NCI-H2196 (cell line): Measurements from ENCODE around the gene BCL2L1.
"Not testable (repeated sequence)": the region's sequence is repeated elsewhere in the genome, so short reads cannot be mapped to it uniquely, and the experiment has no call there.

Source experiments
- DNase-seq: peaks from one replicate; lab custom pipeline; 2025; ENCODE audit not compliant: unreplicated experiment; lab: John Stamatoyannopoulos, UW

BCL2L1 gene

DNA sequence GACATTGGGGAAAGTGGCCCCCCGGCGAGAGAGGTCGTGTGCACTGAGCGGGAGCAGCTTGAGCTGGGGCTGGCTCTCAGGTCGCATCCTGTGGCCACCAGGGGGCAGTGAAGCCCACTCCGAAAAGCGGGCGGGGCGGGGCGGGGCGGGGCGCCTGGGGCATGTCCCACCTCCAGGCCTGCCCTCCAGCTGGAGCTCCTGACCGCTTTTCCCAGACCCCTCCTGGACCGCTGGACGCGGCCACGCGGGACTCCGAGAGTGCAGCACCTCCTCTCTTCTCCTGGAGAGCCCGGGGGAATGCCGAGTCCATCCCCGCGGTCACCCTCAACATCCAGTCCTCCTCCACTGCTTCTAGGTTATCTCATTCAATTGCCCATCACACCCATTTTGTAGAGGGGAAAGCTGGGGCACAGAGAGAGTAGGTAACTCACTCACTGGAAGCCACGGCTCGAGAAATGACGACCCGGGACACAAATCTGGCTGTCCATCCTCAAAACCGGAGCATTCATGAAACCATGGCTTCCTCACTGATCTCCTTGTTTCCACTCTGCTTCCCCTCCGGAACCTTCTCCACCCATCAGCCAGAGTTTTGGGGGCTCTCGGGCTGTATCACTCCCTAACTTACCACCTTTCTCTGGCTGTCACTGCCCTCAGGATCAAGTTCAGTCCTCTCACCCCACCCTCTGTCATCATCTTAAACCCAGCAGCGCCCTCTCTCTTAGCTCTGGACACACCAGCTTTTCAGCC, 60.9 kb downstream of the BCL2L1 start:
- peak; percentile 81 for DNase-seq

DNA sequence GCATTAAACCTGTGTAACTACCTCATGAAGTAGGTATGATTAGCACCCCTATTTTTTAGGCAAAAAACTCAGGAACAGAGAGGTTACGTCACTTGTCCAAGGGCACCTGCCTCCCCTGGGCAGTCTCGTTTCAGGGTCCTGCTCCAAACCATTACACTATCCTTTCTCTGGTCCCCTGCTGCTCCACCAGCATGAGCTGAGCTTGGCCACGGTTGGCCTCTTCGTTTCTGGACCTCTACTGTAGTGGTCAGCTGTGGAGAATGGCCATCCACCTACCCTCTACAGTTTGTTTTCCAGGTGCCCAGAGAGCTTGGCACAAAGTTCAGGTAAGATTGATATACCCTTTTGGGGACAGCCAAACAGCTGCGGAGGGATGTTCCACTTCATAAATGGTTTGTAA, 68.1 kb downstream of the BCL2L1 start:
- no peak for DNase-seq

DNA sequence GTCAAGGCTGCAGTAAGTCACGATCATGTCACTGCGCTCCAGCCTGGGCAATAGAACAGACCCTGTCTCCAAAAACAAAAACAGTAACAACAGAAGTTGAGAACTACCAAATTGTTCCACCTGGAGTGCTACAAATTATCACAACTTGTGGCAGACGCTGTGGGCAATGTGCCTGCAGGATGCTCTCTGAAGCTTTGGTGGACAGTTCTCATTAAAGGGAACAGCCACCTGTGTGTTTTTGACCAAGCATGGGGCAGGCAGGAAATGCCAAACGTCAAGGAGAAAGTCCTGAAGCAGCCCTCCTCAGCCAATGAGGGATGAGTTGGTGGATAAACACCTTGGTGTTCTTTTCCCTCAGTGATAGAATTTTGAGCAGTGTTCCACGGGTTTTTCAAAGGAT, 69.1 kb downstream of the BCL2L1 start:
- no peak for DNase-seq

DNA sequence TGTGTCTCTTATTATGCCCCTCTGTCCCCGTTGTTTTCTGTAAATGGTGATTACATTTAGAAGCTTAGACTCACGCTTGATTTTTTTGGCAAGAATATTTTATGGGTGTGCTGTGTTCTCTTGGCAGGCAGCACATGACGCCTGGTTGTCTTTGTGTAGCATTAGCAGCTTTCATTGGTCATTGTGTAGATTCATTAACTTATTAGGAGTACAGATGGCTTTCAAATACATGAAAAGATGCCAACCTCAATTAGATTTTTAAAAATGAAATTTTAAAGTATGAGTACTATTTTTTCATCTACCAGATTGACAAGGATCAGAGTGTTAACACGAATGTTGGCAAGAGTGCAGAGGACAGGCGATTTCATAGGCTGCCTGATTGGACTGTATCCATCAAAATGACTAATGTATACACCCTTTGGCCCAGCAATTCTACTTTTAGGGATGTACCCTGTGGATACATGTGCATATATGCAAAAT, 69.7 kb downstream of the BCL2L1 start:
- peak; percentile 44 for DNase-seq

DNA sequence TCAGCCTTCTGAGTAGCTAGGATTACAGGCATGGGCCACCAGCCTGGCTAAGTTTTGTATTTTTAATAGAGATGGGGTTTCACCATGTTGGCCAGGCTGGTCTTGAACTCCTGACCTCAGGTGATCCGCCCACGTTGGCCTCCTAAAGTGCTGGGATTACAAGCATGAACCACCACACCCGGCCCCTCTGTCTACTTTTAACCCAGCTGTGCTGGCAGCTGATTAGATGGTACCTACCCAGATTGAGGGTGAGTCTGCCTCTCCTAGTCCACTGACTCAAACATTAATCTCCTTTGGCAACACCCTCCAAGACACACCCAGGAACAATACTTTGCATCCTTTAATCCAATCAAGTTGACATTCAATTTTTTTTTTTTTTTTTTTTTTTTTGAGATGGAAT, 74.6 kb downstream of the BCL2L1 start:
- DNase-seq: not testable (repeated sequence)

DNA sequence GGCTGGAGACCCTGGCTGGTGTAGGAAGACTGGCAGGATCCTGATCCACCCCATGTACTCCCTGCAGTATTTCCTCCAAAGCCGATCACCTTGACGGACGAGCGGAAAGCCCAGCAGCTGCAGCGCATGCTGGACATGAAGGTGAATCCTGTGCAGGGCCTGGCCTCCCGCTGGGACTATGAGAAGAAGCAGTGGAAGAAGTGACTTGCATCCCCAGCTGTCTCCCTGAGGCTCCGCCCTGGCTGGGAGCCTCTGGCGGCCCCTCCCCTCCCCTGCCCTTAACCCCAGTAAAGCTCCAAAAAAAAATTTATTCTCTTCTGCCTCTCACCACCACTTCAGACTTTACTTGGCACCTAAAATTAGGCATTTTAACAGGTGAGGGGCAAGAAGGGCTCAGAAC, 78.0 kb downstream of the BCL2L1 start:
- no peak for DNase-seq

DNA sequence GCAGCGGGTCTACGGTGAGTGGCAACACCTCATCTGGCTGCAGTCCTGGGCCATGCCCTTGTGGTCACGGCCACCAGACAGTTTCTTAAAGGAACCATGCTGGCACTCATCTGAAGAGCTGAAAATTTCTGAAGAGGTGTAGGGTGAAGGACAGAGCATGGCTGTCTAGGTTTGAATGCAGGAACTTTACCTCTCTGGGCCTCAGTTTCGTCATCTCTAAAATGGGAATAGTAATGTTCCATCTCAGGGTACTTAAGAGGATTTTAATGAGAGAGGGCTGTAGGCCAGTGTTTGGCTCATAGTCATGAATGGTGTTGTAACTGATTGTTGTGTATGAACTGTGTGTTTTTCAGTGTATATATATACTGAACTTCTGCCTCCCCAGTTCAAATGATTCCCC, 79.1 kb downstream of the BCL2L1 start:
- no peak for DNase-seq

DNA sequence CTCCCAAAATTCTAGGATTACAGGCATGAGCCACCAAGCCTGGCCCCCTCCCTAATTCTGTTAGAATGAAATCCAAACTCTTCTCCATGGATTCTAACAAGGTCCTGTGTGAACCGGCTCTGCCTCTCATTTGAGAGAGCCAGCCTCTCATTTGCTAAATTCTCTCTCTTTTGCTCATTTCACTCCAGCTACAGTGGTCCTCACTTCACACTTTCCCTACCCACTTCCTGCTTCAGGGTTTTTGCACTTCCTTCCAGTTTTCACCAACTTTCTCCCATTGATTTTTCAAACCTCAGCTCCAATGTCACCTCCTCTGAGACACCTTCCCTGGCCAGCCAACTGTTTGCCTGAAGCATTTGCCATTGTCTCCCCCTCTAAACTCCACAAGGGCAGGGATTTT, 79.8 kb downstream of the BCL2L1 start:
- no peak for DNase-seq

DNA sequence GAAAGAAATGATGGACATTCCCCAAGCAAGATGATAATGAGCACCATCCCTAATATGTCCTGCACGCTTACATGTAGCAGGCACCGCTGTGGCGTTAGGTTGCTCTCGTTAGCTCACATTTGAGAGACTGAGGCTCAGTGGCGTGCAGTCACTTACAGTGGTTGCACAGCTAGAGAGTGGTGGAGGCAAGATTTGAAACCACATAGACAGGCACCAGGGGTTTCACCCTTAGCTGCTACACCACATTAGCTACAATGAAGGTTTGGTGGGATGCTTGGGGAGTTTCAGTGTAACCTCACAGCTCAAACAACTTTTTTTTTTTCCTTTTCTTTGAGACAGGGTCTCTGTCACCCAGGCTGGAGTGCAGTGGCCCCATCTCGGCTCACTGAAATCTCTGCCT, 81.3 kb downstream of the BCL2L1 start:
- DNase-seq: no peak

DNA sequence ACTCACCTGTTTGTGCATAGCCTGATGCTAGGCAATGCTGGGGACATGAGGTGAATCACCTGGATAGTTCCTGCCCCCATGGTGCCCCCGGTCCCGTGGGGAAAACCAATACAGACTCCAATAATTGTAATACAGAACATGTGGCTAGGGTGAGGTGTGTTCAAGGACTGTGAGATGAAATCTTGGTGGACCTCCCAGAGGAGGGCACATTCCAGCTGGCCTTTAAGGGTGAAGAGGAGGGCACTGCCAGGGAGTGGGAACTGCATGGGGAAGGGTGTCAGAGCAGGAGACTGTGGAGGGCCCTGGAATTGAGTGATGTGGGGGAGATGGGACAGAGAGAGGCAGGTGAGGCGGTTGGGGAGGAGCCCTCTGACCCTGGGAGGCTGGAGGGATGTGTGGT, 82.4 kb downstream of the BCL2L1 start:
- no peak for DNase-seq

DNA sequence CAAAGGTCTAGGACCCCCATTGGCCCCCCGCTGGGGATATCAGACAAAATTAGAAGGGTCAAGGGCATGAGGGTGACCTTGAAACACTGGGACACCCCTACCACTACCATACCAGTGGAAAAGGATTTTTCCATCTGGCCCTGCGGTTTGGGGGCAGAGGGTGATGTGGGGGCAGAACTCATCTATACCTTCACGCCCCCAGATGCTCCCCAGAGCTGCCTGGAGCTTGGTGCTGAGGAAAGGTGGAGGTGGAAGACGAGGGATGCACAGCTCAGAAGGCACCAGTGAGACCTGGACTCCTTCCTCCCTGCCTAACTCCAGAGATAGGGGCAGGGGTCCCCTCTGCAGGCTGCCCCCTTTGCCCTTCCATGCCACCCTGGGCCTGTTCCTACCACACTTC, 83.9 kb downstream of the BCL2L1 start:
- DNase-seq: no peak

DNA sequence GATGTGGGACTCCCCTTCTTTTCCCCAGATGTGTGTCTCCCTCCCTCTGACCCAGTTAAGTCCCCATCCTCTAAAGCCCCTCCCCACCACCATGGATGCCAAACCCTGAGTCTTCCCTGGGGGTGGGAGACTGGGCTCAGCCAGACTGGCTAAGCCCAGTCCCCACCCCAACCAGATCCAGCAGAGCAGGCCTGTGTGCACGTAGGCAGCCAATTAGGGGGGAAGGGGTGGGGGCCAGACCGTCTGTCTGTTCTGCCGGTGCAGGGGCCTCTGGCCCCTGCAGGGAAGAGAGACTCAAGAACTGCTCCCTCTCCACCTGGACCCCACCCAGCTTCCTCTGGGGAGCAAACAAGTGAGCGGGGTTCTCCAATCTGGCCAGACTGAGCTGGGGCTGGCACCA, 84.4 kb downstream of the BCL2L1 start:
- no peak for DNase-seq

DNA sequence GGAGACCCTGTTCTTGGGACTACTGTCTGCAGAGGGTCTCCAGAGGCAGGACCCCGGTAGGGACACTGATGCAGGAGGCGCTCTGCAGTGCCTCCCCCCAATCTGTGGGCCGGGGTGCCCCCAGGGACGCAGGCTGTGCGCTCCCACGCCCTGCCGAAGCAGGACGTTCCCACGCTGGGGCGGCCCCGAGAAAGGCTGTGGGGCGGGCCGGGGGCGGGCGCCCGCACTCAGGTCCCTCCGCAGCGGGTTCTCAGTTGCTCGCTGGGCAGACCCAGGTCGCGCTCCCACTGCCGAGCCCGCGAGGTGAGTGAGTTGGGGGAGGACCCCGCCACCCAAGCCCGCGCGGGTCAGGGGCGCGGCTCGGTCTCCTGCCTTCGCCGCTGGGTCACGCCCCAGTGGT, 85.0 kb downstream of the BCL2L1 start, which contains the start of gene COX4I2:
COX4I2 (plus strand) TSS at position 253 of the 400 bp plus-strand sequence. CDS start 1,106 bp downstream, outside the sequence.
- no peak for DNase-seq

DNA sequence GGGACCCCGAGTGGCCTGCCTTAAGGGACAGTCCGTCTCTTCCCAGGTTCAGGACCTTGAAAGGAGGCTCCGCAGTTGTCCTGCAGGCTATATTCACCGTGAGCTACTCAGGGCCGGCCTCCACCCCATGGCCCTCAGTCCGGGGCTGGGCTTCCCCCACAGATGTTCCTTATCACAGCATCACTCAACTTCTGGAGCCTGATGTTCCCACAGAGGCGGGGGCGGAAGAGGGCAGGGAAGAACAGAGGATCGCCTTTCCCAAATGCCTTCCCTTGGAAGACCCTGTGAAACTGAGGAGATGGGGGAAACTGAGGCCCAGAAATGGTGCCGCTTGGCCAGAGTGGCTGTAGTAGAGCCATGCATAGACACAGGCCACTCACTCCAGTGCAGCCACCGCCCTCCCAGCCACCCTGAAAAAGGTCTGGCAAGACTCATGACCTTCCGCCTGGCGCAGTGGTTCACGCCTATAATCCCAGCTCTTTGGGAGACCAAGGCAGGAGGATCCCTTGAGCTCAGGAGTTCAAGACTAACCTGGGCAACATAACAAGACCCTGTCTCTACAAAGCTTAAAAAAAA, 89.2 kb downstream of the BCL2L1 start:
- no peak for DNase-seq

DNA sequence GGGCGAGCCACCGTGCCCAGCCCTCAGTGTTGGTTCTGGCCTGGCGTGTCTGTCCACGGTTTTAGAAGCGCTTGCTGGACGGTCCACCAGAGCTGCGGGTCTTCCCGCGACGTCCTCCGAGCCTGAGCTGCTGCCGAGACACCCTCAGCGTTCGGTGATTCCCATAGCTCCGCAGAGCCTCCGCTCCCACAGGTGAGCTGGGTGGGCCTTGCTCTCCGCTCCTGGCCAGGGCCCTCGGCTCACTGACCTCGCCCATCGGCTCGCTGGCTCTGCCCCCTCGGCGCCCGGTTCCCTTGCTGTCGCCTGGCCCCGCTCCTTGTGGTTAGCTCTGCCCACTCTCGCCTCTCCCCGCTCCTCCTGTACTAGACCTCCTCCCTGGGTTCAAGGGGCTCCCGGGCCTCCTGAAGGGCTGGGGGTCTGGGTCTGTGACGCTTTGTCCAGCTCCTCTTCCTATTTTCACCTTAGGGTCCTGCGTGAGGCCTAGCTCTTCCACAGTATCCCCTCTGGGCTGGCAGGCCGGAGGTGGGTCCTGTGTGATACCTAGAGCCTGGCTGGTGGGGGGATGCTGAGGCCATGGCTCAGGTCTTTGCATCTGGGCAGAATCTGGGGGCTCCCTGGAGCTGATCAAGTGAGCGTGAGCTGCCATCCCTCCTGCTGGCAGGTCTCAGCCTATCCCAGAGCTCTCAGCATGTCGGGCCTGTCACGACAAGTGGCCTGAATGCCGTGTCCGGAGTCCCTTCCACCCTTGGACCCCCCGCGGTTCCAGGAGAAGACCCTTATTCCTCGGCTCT, 89.9 kb downstream of the BCL2L1 start:
- no peak for DNase-seq

DNA sequence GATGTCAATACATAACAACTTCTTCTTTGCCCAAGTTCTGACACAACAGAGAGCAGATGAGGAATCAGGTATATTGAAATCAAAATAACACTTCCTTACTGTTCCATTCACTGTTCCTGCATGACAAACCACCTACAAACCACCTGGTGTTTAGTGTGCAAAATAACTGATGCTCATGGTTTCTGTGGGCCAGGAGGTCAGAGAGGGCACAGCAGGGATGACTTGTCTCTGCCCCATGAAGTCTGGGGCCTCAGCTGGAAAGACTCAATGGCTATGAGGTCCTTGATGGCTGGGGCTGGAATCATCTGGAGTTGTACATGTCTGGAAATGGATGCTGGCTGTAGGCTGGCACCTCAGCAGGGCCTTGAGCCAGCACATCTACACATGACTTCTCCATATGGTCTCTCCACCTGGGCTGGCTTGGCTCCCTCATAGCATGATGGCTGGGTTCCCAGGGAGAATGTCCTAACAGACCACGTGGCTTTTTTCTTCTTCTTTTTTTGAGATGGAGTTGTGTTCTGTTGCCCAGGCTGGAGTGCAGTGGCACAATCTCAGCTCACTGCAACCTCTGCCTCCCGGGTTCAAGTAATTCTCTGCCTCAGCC, 92.4 kb downstream of the BCL2L1 start:
- peak; percentile 83 for DNase-seq

DNA sequence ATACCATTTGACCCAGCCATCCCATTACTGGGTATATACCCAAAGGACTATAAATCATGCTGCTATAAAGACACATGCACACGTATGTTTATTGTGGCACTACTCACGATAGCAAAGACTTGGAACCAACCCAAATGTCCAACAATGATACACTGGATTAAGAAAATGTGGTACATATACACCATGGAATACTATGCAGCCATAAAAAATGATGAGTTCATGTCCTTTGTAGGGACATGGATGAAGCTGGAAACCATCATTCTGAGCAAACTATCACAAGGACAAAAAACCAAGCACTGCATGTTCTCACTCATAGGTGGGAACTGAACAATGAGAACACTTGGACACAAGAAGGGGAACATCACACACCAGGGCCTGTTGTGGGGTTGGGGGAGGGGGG, 94.6 kb downstream of the BCL2L1 start:
- DNase-seq: not testable (repeated sequence)

DNA sequence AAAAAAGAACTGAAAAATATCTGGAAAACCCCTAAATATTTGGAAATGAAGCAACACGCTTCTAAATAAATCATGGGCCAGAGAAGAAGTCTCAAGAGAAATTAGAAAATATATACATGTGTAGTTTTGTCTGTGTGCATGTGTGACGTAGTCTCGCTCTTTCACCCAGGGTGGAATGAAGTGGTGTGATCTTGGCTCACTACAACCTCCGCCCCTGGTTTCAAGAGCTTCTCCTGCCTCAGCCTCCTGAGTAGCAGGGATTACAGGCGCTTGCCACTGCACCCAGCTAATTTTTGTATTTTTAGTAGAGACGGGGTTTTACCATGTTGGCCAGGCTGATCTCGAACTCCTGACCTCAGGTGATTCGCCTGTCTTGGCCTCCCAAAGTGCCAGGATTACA, 96.1 kb downstream of the BCL2L1 start:
- DNase-seq: not testable (repeated sequence)

DNA sequence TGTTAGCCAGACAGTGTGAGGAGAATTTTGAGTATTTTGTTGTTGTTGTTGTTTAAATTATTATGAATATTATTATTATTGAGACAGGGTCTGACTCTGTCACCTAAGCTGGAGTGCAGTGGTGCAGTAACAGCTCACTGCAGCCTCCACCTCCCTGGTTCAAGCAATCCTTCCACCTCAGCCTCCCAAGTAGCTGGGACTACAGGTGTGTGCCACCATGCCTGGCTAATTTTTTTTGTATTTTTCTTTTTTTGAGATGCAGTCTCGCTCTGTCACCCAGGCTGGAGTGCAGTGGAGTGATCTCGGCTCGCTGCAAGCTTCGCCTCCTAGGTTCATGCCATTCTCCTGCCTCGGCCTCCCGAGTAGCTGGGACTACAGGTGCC, 99.6 kb downstream of the BCL2L1 start:
- DNase-seq: not testable (repeated sequence)

DNA sequence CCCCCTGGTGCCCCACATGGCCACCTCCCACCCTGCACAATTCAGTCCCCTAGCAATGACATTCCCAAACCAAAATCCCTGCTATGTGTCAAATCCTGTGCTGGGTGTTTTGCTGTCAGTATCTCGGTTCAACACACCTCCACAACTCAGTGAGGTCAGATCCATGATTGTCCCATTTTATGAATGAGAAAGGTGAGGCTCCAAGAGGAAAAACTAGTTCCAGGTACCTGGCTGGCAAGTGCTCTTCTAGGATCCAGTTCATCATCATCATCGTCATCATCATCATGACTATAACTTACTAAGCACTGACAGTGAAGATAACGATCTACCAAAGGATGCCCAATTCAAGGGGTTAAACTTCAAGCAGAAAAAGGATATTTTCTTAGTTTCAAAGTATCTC, 102.4 kb downstream of the BCL2L1 start:
- DNase-seq: no peak

DNA sequence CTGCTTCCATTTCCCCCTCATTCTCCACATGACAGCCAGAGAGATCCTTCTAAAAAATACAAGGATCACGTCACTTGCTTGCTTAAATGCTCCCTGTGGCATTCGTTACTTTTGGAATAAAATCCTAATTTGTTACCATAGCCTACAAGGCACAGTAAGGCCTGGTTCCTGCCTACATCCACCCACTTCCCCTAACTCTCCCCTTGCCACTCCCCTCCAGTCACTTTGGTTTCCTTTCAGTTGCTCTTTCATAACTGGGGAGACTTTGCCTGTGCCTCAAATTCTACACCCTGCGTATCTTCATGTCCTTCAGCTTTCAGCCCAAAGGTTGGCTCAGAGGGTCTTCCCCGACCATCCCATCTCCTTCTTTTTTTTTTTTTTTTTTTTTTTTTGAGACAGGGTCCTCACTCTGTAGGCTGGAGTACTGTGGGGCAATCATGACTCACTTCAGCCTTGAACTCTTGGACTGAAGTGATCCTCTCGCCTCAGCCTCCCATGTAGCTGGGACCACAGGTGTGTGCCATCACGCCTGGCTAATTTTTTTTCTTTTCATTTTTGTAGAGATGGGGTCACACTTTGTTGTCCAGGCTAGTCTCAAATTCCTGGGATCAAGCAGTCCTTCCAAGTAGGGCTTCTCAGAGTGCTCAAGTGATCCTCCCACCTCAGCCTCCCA, 105.1 kb downstream of the BCL2L1 start:
- DNase-seq: no peak
